ENCODE results near the gene VBP1. TPM values are rescaled to one million over a fixed set of nuclear protein-coding genes. Genes with fewer than 3 reads are reported as not detected.
"Not testable (repeated sequence)": the region's sequence is repeated elsewhere in the genome, so short reads cannot be mapped to it uniquely, and the experiment has no call there.

VBP1 gene
- total RNA-seq, 2 donors from 2014 or later: 39.3 to 54.3 TPM

- no peaks in the 10 kb centered on the region for H3K36me3 ChIP-seq
- H3K4me1 ChIP-seq: no peaks in the 10 kb centered on the region
- H3K9ac ChIP-seq (ENCODE audit: low read depth in 2 of 2, low read length in 2 of 2): peak within 1 kb of the TSS; percentile 5 to 35
- intact Hi-C loops (cut with DNase I): no loop called here
- no peak for TF ChIP-seq CTCF (IDR thresholded peaks at IDR 0.05)
- H3K27ac ChIP-seq: no peak within 1 kb of the TSS
- no peaks in the 10 kb centered on the region for H3K9me3 ChIP-seq
- H3K27me3 ChIP-seq: no peaks in the 10 kb centered on the region
- H3K4me3 ChIP-seq: peak within 1 kb of the TSS; percentile 22
- DNase-seq: peak; percentile 35
These were observed 47.8 kb downstream of the VBP1 start, which contains the start of gene RAB39B for GRCh38 chrX:155263854-155264628. Gene RAB39B (minus strand): TSS chrX:155264491. CDS start chrX:155264288, 203 bp downstream.

- DNase-seq: no peak
- no peaks in the 10 kb centered on the region for H3K36me3 ChIP-seq
- no peak overlapping the region for H3K9ac ChIP-seq (ENCODE audit: low read depth in 2 of 2, low read length in 2 of 2)
- no peaks in the 10 kb centered on the region for H3K27me3 ChIP-seq
- intact Hi-C loops (cut with DNase I): no loop called here
- H3K4me3 ChIP-seq: no peak overlapping the region
- no peaks in the 10 kb centered on the region for H3K9me3 ChIP-seq
- no peaks in the 10 kb centered on the region for H3K4me1 ChIP-seq
- TF ChIP-seq CTCF (IDR thresholded peaks at IDR 0.05): no peak
- no peak overlapping the region for H3K27ac ChIP-seq
These were observed 50.2 kb downstream of the VBP1 start for GRCh38 chrX:155266439-155266838.

- H3K9ac ChIP-seq (ENCODE audit: low read depth in 2 of 2, low read length in 2 of 2); H3K36me3 ChIP-seq; H3K4me1 ChIP-seq; H3K4me3 ChIP-seq; H3K27me3 ChIP-seq; DNase-seq; H3K27ac ChIP-seq; intact Hi-C loops (cut with DNase I); H3K9me3 ChIP-seq: not testable (repeated sequence)
These were observed 51.7 kb downstream of the VBP1 start for GRCh38 chrX:155267995-155268394.

GRCh38 chrX:155270969-155271368, 54.7 kb downstream of the VBP1 start:
- Histone ChIP-seq H3K27me3 (no peaks in the 10 kb centered on the region), H3K9ac (ENCODE audit: low read depth in 2 of 2, low read length in 2 of 2) (no peak overlapping the region), H3K27ac (no peak overlapping the region), H3K36me3 (no peaks in the 10 kb centered on the region), H3K4me1 (no peaks in the 10 kb centered on the region), H3K4me3 (no peak overlapping the region), H3K9me3 (no peaks in the 10 kb centered on the region)
- intact Hi-C loops (cut with DNase I): no loop called here
- DNase-seq: no peak
- no peak for TF ChIP-seq CTCF (IDR thresholded peaks at IDR 0.05)

- Histone ChIP-seq H3K9ac (ENCODE audit: low read depth in 2 of 2, low read length in 2 of 2) (no peak overlapping the region), H3K27ac (no peak overlapping the region), H3K9me3 (no peaks in the 10 kb centered on the region), H3K27me3 (no peaks in the 10 kb centered on the region), H3K36me3 (no peaks in the 10 kb centered on the region), H3K4me1 (no peaks in the 10 kb centered on the region), H3K4me3 (no peak overlapping the region)
- DNase-seq: no peak
- TF ChIP-seq CTCF (IDR thresholded peaks at IDR 0.05): no peak
- intact Hi-C loops (cut with DNase I): no loop called here
These were observed 63.6 kb downstream of the VBP1 start for GRCh38 chrX:155279873-155280272.

Other genes with a start within 250 kb of the VBP1 start
- gene F8, start 193.7 kb upstream of the VBP1 start, total RNA-seq: 1 to 10 TPM; 2.3 to 3.5 TPM
- 10 to 100 TPM; 54.7 to 57.2 TPM for gene FUNDC2, start 189.6 kb upstream of the VBP1 start, total RNA-seq
- gene CMC4, start 145.3 kb upstream of the VBP1 start, total RNA-seq: 1 to 10 TPM; 5.6 to 6.6 TPM
- gene MTCP1, start 145.3 kb upstream of the VBP1 start, total RNA-seq: 10 to 100 TPM; 12.2 to 15.3 TPM
- 10 to 100 TPM; 45.6 to 45.9 TPM for gene BRCC3, start 145.0 kb upstream of the VBP1 start, total RNA-seq
- under 1 TPM; 0.13 to 0.17 TPM for gene RAB39B, start 48.0 kb downstream of the VBP1 start, total RNA-seq
- gene CLIC2, start 118.2 kb downstream of the VBP1 start, total RNA-seq: 1 to 10 TPM; 3.2 to 9.1 TPM
- 1 to 10 TPM in 1 of 2 donors, not detected in 1; 5.9 TPM for gene F8A2, start 165.6 kb downstream of the VBP1 start, total RNA-seq
- gene F8A3, start 242.2 kb downstream of the VBP1 start, total RNA-seq: 10 to 100 TPM in 1 of 2 donors, not detected in 1; 14.6 TPM

All from colonic mucosa (tissue), 4 donors.